Activated T-helper 2 cell treated with anti-CD3 and anti-CD28 coated beads, Interferon-gamma antibody, Interleukin-2, Interleukin-4, amounts not matched to agents 10 μg/mL and 5 μg/mL and 100 μg/mL, durations not matched to agents 14 hours and 24 hours and 36 hours (primary cell): ENCODE results near the gene GDPD5. TPM values are rescaled to one million over a fixed set of nuclear protein-coding genes. Genes with fewer than 3 reads are reported as not detected.
A peak's percentile ranks its signal among the peaks of the same experiment; 100 is the strongest.

ENCODE experiments used
- DNase-seq: peaks from one replicate; pipeline ENCODE4 v3.0.0; 2021; ENCODE audit warnings: low spot score
- H3K27ac Mint-ChIP-seq: one replicate; pipeline ENCODE4 v1.8.0; 2021; ENCODE audit warnings: mixed read lengths
- H3K27me3 Mint-ChIP-seq: one replicate; pipeline ENCODE4 v1.8.0; 2021; ENCODE audit warnings: low read depth, mixed read lengths
- H3K36me3 Mint-ChIP-seq: one replicate; pipeline ENCODE4 v1.8.0; 2021; ENCODE audit warnings: low read depth, mixed read lengths
- H3K4me1 Mint-ChIP-seq: one replicate; pipeline ENCODE4 v1.8.0; 2021; ENCODE audit warnings: low read depth, mixed read lengths
- H3K4me3 Mint-ChIP-seq: one replicate; pipeline ENCODE4 v1.8.0; 2021; ENCODE audit warnings: low read depth, mild to moderate bottlenecking, moderate library complexity, mixed read lengths
- H3K9me3 Mint-ChIP-seq: one replicate; pipeline ENCODE4 v1.8.0; 2021; ENCODE audit warnings: mixed read lengths
- intact Hi-C: fragments of 100-400 bp; cut with micrococcal nuclease; formaldehyde crosslinking; loops from one replicate; pipeline ENCODE4 v1.15.1; 2023
- total RNA-seq: library from RNA; stranded (reverse); gene quantifications from 2 replicates; pipeline ENCODE4 v1.2.3, GENCODE V29; 2022

The GDPD5 gene
- total RNA-seq, 1 donor from 2014 or later, result 14.9 TPM

DNA sequence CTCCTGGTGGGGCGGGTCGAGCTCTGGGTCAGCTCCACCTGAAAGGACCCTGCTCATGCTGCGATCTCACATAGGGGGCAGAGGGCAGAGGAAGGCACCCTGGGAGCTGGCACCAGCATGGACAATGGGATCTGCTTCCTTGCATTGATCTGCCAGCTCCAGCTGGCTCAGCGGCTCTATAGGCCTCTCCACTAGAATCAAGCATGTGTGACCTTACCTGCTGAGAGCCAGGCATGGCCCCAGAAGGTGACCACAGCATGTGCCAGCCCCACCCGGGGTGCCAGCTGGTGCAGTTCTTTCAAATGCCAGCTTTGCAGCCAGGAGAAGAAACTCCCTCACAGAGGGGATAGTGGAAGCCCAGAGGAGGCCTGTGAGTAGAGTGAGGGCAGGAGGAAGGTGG lies 70.8 kb downstream of the GDPD5 start:
- Mint-ChIP-seq H3K4me3 (no peak overlapping the region), H3K36me3 (no peaks in the 10 kb centered on the region), H3K9me3 (no peaks in the 10 kb centered on the region), H3K27ac (no peak overlapping the region), H3K27me3 (no peaks in the 10 kb centered on the region), H3K4me1 (no peaks in the 10 kb centered on the region)
- no peak for DNase-seq
- intact Hi-C loops, result no loop called here

DNA sequence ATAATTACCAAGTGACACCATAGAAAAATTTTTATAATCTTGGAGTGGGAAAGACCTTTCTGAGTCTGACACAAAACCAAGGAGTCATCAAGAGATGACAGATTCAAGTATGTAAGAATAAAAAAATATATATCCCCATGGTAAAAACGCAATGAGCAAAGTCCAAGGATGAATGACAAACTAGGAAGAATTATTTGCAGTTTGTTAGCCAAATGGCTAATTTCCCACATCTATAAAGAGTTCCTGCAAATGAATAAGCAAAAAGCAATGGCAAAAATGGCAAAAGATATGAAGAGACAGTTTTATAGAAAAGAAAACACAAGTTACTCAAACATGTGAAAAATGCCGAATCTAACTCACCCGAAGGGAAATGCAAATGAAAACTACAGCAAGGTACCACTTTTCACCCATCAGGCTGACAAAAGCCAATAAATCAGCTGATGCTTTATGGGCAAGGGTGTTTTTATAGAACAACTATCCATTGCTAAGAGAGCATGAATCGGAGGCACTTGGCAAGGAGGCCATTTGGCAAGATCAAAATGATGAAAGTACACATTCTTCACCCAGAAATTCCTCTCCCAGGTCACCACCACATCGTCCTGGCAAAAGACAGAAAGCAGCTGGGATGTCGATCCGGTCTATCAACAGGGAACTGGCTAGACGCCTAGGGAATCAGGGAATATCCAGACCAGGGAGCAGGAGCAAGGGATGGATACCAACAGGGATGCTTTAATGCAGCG lies 71.7 kb downstream of the GDPD5 start:
- no peaks in the 10 kb centered on the region for H3K4me1 Mint-ChIP-seq
- DNase-seq, result no peak
- H3K9me3 Mint-ChIP-seq, result no peaks in the 10 kb centered on the region
- no peaks in the 10 kb centered on the region for H3K36me3 Mint-ChIP-seq
- intact Hi-C loops, result no loop called here
- no peaks in the 10 kb centered on the region for H3K27me3 Mint-ChIP-seq
- H3K4me3 Mint-ChIP-seq, result no peak overlapping the region
- no peak overlapping the region for H3K27ac Mint-ChIP-seq

DNA sequence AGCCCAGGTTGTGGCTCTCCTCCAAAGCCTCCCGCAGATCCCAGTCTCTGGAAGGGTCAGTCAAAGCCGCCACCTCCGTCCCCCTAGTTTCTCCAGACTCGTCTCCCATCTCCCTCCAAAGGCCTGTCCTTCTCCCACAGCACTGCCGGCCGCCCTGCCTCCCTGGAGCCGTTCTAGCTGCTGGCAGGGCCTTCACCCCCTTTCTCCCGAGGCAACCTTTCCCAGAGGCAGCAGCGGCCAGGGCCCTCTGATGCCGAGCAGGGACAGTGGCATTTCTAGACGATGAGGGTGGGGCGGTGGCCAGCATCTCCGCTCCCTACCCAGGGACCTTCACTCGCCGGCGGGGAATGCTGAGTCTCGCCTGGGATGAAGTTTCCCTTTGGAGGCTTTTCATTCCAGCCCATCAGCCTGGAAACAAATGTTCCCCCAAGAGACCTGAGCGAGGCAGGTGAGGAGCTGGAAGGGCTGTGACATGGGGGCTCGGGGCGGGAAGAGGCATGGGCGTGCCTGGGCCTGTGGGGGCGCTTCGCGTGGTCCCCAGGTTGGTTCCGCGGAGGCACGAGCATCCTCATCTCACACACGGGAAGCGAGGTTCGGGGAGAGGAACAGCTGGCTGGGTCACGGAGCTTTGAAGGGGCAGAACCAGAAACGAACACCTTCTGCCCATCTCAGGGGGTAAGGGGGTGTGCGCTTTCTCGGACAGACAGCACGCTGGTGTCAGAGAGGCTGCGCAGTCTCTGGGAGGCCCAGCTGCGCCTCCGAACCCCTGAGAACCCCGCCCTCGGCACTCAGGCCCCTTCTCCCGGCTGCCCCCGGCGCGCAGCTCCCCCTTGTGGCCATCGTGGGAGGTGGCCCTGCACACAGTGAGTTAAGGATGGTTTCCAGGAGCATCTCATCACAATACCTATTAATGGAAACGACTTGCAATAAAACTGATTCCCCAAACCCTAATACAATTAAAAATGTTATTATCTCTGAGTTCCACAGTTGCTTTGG lies 74.6 kb downstream of the GDPD5 start:
- Mint-ChIP-seq H3K4me3 (no peak overlapping the region), H3K27me3 (no peaks in the 10 kb centered on the region), H3K27ac (no peak overlapping the region), H3K9me3 (no peaks in the 10 kb centered on the region), H3K36me3 (no peaks in the 10 kb centered on the region), H3K4me1 (no peaks in the 10 kb centered on the region)
- intact Hi-C loops, result no loop called here
- no peak for DNase-seq

DNA sequence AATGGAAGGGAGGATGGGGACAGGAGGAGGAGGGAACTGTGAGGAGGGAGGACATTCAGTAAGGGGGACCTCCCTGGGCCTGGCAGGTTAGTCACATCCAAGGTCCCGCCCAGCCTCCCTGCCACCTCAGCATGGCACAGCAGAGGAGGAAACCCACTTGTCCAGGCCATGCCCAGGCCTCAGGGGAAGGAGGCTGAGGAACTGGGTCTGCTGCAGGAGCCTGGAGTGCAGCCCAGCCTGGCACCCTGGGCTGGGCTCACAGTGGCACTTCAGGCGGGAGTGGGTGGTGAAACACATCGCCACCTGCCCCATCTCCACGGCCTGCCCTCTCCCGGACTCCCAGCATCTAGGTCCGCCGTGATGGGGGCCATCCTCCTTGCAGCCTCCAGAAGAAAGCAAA lies 75.5 kb downstream of the GDPD5 start:
- DNase-seq, result no peak
- H3K27ac Mint-ChIP-seq, result no peak overlapping the region
- no peaks in the 10 kb centered on the region for H3K4me1 Mint-ChIP-seq
- H3K36me3 Mint-ChIP-seq, result no peaks in the 10 kb centered on the region
- intact Hi-C loops, result no loop called here
- no peaks in the 10 kb centered on the region for H3K9me3 Mint-ChIP-seq
- peaks cover under 1% of the 10 kb centered on the region for H3K27me3 Mint-ChIP-seq
- no peak overlapping the region for H3K4me3 Mint-ChIP-seq

- Mint-ChIP-seq H3K27ac (no peak overlapping the region), H3K4me1 (no peaks in the 10 kb centered on the region), H3K4me3 (no peak overlapping the region), H3K9me3 (no peaks in the 10 kb centered on the region), H3K36me3 (no peaks in the 10 kb centered on the region), H3K27me3 (peaks cover 3% of the 10 kb centered on the region)
- no peak for DNase-seq
- intact Hi-C loops, result no loop called here
These were observed 76.0 kb downstream of the GDPD5 start for GRCh38 chr11:75449776-75450175.

DNA sequence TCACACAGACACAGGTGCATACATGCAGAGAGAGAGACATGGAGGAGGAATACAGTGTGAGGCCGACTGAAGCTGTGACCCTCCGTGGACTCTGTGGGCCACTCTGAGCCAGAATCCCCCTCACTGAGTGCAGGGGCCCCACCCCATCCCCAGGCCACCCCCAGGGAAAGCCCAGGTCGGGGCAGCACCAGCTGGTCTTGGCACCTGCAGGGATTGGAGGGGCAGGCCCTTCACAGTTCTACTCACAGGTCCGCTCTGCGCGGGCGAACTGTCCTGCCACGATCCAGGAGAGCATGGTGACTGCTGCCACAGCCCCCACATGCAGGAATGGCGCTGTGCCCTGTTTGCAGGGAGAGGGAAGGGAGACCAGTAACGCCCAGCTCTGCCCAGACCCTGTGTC lies 76.5 kb downstream of the GDPD5 start:
- no peaks in the 10 kb centered on the region for H3K4me1 Mint-ChIP-seq
- peaks cover 3% of the 10 kb centered on the region for H3K27me3 Mint-ChIP-seq
- no peak overlapping the region for H3K27ac Mint-ChIP-seq
- no peak overlapping the region for H3K4me3 Mint-ChIP-seq
- H3K36me3 Mint-ChIP-seq, result no peaks in the 10 kb centered on the region
- intact Hi-C loops, result no loop called here
- H3K9me3 Mint-ChIP-seq, result no peaks in the 10 kb centered on the region
- no peak for DNase-seq

DNA sequence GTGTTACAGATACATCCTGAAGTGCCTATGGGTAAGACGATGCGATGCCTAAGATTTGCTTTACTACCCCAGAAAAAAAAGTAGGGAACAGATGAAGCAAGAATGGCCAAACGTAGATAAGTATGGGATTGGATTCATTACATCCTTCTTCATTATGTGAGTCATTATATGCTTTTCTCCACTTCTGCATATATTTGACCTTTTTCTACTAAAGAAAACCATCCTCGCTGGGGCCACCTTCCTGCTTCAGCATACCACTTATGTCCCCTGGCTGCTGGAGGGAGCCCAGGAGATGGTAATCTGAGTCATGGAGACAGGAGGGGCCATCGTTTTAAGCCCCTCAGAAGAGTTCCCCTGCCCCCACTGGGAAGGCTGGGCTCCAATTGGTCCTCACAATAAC lies 78.3 kb downstream of the GDPD5 start:
- Mint-ChIP-seq H3K4me3 (no peak overlapping the region), H3K36me3 (no peaks in the 10 kb centered on the region), H3K9me3 (no peaks in the 10 kb centered on the region), H3K27me3 (peaks cover 3% of the 10 kb centered on the region), H3K4me1 (no peaks in the 10 kb centered on the region), H3K27ac (no peak overlapping the region)
- DNase-seq, result no peak
- intact Hi-C loops, result no loop called here

- Mint-ChIP-seq H3K9me3 (no peaks in the 10 kb centered on the region), H3K27me3 (peaks cover 3% of the 10 kb centered on the region), H3K4me1 (no peaks in the 10 kb centered on the region), H3K36me3 (no peaks in the 10 kb centered on the region), H3K4me3 (no peak overlapping the region), H3K27ac (no peak overlapping the region)
- peak; percentile 48 for DNase-seq
- intact Hi-C loops, result loop anchor here (1.0 kb wide), 2 partner anchors 57 to 87 kb away; no protein-coding TSS in a partner anchor
These were observed 80.3 kb downstream of the GDPD5 start for GRCh38 chr11:75445315-75445953.

- Mint-ChIP-seq H3K4me3 (no peak overlapping the region), H3K27me3 (peaks cover 3% of the 10 kb centered on the region), H3K4me1 (no peaks in the 10 kb centered on the region), H3K27ac (no peak overlapping the region), H3K36me3 (no peaks in the 10 kb centered on the region), H3K9me3 (no peaks in the 10 kb centered on the region)
- intact Hi-C loops, result no loop called here
- DNase-seq, result no peak
These were observed 82.7 kb downstream of the GDPD5 start for GRCh38 chr11:75443043-75443442.

GRCh38 chr11:75442161-75442885 lies 83.4 kb downstream of the GDPD5 start:
- Mint-ChIP-seq H3K27ac (no peak overlapping the region), H3K27me3 (peaks cover 3% of the 10 kb centered on the region), H3K9me3 (no peaks in the 10 kb centered on the region), H3K4me3 (no peak overlapping the region), H3K36me3 (no peaks in the 10 kb centered on the region), H3K4me1 (no peaks in the 10 kb centered on the region)
- no peak for DNase-seq
- intact Hi-C loops, result no loop called here

DNA sequence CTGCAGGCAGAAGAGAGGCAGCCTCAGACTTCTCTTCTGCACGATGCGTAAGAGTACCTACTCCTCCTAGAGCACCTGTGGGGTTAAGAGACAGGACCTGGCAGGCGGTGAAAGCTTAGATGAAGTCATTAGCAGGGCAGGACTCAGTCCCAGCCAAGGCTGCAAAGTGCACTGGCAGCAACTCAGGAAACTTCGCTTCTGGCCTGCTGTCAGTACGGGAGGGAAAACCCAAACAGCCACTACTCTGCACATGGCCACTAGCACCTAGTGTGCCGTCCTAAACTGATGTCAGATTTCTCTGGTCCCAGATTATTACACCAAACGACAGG lies 84.0 kb downstream of the GDPD5 start:
- no peak for DNase-seq
- H3K4me3 Mint-ChIP-seq, result no peak overlapping the region

GRCh38 chr11:75440960-75441803 lies 84.6 kb downstream of the GDPD5 start:
- intact Hi-C loops, result no loop called here
- no peak for DNase-seq
- Mint-ChIP-seq H3K27me3 (peaks cover 3% of the 10 kb centered on the region), H3K4me1 (no peaks in the 10 kb centered on the region), H3K4me3 (no peak overlapping the region), H3K36me3 (no peaks in the 10 kb centered on the region), H3K9me3 (no peaks in the 10 kb centered on the region), H3K27ac (no peak overlapping the region)

More for the DNA sequence above, 84.0 kb downstream of the GDPD5 start:
- Mint-ChIP-seq H3K9me3 (no peaks in the 10 kb centered on the region), H3K36me3 (no peaks in the 10 kb centered on the region), H3K27ac (no peak overlapping the region), H3K4me1 (no peaks in the 10 kb centered on the region), H3K27me3 (peaks cover 3% of the 10 kb centered on the region)
- intact Hi-C loops, result no loop called here
